NCI-H2227 (cell line): ENCODE measurements around the gene SLC8A1.
A peak's percentile ranks its signal among the peaks of the same experiment; 100 is the strongest.

Experiments used
- DNase-seq: peaks from one replicate; lab custom pipeline; 2025; ENCODE audit not compliant: unreplicated experiment; lab: John Stamatoyannopoulos, UW

Gene SLC8A1

DNA sequence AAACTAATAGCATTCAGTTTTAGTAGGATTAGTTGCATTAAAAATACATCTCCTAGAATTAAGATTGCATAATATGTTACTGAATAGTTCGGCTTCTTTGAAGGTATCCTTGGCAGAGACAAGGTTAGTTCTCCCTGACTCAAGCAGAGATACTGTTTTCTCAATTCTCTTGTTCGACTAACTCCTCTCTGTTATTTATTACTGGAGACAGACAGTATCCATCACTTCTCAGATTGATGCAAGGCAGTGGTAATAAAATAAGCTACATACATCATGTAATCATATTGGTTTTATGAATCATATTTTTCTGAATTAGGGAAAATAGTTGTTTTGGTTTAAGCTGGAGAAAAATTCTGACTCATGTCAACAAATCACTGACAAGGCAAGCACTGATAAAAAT, 134.8 kb downstream of the SLC8A1 start:
- DNase-seq = no peak

DNA sequence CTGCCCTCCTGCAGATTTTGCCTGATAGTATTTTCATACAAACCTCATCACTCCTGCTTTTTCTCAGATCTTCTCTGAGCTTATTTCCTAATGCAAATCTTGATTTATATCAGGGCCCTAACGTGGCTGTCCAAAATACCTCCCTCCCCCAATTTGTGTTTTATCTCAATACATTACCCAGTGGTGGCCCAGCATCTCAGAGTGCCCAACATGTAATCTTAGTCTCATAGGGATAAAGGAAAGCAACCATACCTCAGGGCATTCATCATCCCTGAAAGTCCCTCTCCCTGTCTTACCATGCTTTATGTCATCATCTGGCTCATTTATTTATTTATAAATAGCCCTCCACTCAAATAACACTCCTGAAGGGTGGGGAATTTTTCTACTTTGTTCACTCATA, 135.3 kb downstream of the SLC8A1 start:
- DNase-seq = no peak

DNA sequence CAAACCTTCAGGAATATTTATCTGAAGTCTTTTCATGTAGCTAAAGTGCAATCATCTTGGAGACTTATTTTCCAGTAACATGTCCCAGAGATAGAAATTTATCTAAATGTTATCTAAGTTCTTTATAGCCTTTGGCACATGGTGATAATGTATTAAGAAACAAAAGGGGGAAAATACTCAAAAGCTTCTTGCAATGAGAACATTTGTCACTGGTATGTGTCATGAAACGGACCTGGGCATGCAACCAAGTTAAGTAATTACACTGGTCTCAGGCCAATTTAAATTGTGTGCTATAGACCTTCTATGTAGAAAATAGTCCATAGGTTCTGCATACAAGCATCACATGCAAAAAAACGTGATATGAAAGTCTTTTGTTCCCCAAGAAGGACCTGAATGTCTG, 136.2 kb downstream of the SLC8A1 start:
- DNase-seq = no peak

- DNase-seq = no peak
Measured at GRCh38 chr2:40311026-40311425, 140.9 kb downstream of the SLC8A1 start.

DNA sequence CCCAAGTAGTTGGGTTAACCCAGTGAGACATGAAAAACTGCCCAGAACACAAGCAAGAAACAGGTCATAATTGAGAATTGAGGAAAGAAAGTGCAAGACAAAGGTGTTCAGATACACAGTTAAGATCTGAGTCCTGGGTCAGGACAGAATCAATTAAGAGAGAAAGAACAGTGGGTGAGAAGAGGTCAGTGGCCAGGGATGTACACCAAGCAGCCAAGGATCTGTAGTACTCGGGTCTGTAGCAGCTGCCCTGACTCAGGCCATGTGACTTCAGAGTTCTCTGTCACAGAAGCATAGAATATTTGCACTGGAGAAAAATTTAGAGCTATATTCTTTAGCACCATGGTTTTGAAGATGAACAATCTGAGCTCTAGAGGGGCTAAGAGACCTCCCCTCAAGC, 141.6 kb downstream of the SLC8A1 start:
- DNase-seq = no peak

DNA sequence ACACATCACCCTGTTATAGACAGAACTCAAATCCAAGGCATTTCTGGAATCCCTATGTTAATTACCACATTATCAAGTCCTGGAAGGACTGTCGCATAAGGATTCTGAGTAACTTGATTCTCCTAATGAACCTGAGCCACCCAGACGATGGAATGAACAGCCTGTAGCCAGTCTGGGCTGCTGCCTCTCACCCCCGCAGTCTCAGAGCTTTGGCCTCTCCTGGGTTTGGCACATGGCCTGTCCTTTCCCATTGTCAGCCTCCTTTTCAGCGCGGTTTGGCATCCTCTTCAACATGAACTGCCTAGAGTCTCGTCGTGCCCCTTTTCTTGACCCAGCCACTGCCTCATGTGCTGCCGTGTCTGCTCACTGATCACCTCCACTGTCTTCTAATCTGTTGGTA, 147.6 kb downstream of the SLC8A1 start:
- DNase-seq = no peak

DNA sequence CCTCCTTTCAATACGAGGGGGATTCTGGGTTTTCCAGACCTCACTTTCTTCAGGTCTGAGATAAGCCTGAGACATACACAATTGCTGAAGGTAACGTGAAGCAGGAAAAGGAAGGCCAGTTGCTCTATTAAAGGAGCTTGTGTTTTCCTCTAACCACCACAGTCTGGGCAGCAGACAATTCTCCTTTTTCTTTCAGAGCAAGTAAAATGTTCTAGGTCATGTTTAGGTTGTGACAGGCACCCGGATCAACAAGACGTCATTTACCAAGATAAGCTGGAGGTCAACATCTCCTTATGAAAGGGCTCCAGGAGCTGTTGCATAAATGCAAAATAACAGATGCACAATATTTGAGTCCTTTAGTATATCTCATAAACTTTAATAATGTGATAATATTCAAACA, 148.1 kb downstream of the SLC8A1 start:
- DNase-seq = no peak

DNA sequence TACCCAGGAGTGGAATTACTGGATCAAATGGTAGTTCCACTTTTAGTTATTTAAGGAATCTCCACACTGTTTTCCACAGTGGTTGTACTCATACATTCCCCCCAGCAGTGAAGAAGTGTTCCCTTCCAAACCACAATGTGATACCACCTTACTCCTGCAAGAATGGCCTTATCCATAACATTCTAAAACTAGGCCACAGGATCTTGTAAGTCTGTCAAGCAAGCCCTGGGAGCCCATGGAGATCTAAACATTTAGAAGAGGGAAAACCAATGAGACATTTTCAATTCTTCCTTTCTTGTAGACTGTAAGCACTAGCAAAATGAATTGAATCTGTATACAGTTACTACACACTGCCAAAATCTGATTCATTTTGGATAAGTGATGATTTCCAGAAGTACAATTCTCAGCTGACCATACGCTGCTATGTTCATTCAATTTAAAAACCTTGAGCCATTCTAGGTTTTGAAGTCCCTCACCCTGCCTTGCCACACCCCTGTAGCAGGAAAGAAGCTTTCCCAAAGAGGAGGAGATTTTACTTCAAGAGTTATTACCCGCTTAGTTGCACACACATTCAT, 149.1 kb downstream of the SLC8A1 start:
- no peak for DNase-seq

GRCh38 chr2:40300391-40300790, 151.5 kb downstream of the SLC8A1 start:
- no peak for DNase-seq

- no peak for DNase-seq
Measured at GRCh38 chr2:40299781-40300180, 152.1 kb downstream of the SLC8A1 start.

GRCh38 chr2:40299173-40299572, 152.7 kb downstream of the SLC8A1 start:
- DNase-seq = no peak

DNA sequence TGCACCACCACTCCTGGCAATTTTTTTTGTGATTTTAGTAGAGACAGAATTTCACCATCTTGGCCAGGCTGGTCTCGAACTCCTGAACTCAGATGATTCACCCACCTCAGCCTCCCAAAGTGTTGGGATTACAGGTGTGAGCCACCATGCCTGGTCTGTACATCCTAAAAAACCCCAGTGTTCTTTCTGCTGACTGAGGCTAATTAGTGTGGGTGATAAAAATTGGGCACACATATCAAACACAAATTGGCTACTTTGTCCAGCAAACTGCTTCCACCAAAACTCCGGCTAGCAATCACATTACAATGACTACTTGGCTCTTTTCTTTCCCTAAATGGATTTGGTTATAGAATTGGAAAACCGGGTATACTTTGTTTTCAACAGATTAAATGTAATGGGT, 153.9 kb downstream of the SLC8A1 start:
- DNase-seq = no peak

DNA sequence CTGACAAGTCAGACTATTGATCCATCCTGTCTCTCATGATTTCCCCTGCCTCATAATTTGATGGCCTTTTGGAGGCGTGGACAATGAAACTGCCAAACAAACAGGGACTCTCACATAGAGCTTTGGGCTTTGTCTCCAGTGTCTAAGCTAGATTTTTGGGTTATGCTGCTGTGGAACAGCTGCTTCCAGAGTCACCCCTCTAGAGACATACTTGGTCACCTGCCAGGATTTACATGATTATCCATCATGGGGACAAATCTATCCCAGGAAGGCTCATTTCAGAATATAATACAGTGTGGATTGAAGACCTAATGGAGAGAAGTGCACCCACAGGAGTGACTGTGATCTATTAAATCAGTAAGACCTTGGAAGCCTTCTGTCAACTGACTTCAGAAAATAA, 159.6 kb downstream of the SLC8A1 start:
- no peak for DNase-seq

DNA sequence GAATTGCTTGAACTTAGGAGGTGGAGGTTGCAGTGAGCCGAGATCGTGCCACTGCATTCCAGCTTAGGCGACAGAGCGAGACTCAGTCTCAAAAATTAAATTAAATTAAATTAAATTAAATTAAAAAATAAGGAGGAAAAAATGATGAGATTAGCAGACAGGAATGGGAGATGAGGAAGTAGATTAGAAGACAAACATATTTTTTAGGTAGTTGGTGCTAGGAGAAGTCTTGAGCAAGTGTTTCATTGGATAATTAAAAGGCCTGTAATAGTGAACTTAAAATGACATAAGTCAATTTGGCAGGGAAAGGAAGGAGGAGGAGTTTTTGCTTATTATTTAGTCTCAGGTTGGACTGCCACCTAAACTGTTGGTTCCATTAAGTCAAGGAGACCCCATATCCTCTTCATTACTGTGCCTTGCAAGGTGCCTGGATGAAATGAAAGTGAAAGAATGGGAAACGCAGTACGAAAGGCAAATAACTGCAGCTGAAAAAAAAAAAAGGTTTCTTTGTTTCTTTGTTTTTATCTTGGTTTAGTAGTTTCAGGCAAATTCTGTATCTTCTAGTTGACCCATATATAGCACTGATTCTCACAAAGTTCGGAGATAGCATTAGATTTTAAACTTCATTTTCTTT, 162.0 kb downstream of the SLC8A1 start:
- no peak for DNase-seq

GRCh38 chr2:40287773-40288172, 164.1 kb downstream of the SLC8A1 start:
- DNase-seq = no peak

- DNase-seq = peak; percentile 67
Measured at GRCh38 chr2:40287195-40287594, 164.7 kb downstream of the SLC8A1 start.

DNA sequence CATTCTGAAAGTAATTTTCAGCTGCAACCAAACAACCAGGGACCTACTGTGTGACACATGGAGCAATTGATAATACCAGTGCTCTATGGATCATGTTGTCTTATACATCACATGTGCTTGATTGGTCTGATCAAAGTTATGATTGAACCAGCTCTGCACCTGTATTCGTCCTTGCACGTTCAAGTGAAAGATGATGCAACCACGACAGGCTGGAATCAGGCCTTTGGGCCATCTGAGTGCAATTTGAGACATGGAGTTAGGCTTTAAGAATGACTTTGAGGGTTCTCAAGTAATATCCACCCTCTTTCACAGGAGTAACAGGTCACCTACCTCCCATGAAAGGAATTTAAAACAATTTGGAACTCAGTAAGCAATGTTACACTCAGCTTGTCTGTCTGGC, 165.2 kb downstream of the SLC8A1 start:
- no peak for DNase-seq

GRCh38 chr2:40285391-40285790, 166.5 kb downstream of the SLC8A1 start:
- no peak for DNase-seq

DNA sequence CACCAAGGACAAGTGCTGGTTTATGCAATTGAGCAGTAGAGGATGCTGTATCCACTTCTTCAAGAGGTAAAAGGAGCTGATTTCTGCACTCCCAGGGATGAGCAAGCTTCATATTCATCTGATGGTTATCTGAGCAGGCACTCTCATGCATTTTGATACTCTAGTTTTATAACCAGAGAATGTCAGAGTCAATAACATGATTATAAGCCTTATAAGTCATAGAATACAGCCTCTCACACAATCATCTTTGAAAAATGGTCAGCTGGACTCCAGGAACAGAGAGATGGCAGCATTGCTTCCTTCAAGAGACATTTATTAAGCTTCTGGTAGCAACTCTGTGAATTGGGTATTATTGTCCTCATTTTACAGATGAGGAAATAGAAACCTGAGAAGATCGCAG, 167.1 kb downstream of the SLC8A1 start:
- DNase-seq = no peak

DNA sequence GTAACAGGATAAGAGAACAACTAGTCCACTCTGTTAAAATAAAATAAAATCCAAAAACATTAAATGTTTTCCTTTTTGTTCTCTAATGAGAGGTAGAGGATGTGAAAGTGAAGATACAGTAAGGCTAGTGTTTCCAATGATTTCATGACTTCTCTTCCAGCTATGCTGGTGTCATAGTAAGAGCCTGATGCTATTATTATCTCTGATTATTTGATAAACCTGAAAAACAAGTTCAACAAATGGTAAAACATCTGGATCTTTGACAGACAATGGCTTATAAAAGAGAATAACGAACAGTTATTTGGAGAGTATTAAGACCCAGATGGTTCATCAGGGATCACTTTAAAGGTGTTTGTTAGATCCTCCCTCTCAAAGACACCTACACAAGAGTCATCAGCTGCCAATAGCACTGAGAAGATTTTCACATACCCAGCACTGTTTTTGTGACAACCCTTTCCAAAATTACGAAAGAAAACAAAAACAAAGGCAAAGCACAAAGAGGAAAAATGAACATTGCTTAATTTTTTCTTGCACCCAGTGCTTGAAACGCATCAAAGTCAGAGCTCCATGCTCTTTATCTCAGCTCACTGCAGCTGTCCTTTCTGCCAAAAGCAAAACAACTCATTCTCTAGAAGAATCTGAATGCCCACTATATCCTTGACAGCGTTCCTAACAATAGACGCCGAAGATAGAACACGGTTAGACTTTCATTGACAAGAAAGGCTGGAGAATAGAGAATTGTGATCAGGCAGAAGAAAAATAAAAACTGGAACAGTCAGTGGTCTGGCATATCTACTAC, 168.6 kb downstream of the SLC8A1 start:
- no peak for DNase-seq

- DNase-seq = no peak
Measured at GRCh38 chr2:40282428-40282827, 169.5 kb downstream of the SLC8A1 start.
